Measurements from ENCODE around the gene SPOCK3.
A peak's percentile ranks its signal among the peaks of the same experiment; 100 is the strongest.
"Not testable (repeated sequence)": the region's sequence is repeated elsewhere in the genome, so short reads cannot be mapped to it uniquely, and the experiment has no call there.

The SPOCK3 gene

GRCh38 chr4:167035390-167035789, 198.9 kb downstream of the SPOCK3 start:
- DNase-seq (ENCODE audit: low read depth in 3 of 3): no peak

DNA sequence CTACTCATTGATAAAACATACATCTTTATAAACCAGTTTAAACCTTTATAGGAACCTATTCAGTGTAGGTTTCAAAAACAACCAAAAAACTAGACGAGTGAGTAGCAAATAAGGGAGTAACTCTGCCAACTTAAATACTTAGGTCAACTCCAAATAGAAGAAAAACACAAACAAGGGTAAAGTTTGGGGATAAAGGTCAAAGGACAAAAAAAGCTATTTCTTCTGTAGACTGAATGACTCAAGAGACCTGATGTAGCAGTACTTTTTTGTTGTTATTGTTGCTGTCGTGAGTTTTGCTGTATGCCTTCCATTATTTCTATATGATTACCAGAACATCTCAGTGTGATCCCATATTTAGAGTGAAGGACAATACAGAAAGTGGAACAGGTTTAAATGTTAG, 199.3 kb downstream of the SPOCK3 start:
- no peak for DNase-seq (ENCODE audit: low read depth in 3 of 3)

GRCh38 chr4:167032871-167033270, 201.4 kb downstream of the SPOCK3 start:
- no peak for DNase-seq (ENCODE audit: low read depth in 3 of 3)

DNA sequence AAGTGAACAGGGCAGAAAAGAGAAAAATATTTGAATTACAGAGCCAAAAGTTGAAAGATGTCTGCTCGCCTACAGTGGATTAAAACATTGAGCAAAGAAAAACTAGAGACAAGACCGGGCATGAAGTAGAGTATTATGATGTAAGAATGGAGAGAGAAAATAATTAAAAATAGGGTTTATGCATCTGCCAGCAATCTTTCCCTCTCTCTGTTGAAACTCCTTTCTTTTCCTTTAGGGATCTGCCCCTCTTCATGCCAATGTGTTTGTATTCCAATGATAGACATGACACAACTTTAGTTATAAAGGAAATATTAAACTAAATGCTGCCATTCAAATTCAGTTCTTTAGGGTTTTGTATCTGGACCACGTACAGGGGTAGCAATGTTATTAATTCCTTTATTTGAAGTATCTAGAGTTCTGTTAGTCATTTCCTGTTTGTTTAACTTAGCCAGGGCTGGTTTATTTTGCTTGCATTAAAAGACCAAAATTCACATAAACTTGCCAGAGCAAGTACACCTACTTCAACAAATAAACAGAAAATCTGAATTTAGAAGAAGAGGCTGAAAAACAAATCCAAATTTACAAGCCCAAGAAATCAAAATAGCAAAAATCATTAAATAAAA, 202.6 kb downstream of the SPOCK3 start:
- DNase-seq (ENCODE audit: low read depth in 3 of 3): no peak

DNA sequence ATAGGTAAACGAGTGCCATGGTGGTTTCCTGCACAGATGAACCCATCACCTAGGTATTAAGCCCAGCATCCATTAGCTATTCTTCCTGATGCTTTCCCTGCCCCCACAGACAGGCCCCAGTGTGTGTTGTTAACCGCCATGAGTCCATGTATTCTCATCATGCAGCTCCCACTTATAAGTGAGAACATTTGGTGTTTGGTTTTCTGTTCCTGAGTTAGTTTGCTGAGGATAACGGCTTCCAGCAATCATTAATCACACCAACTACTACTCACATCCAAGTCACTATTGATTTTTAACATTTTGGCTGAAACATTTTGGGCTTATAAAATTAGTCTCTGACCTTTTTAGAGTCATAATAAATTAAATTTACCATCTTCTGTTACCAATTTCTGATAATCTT, 205.3 kb downstream of the SPOCK3 start:
- no peak for DNase-seq (ENCODE audit: low read depth in 3 of 3)

GRCh38 chr4:167025670-167026069, 208.6 kb downstream of the SPOCK3 start:
- no peak for DNase-seq (ENCODE audit: low read depth in 3 of 3)

GRCh38 chr4:167023364-167023925, 210.8 kb downstream of the SPOCK3 start:
- DNase-seq (ENCODE audit: low read depth in 3 of 3): no peak

DNA sequence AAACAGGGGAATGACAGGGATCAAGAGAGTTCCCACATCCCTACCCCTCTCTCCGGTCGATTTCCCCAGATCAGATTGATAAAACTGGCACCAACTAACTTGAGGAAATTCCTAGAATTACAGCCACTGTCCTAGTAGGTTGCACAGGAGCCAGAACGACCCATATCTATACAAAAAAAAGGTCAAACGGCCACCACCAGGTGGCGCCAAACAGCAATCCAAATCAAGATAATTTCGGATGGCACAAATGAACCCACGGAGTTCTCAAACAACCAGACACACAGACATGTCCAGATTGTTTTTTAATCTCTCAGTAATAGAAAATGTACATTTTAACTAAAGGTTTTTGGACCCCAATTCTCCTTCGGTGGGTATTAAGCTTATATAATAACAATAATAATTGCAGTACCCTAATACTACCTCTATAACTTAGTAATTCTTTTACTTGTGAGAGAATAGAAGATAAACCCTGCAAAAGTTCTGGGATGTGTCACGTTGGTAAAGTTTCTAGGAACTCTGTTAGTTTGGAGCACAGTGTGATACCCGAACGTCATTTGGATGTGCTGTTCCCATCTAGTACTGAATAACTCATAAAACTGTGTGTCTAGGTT, 212.6 kb downstream of the SPOCK3 start:
- peak; percentile 9 to 17 (median 13) for DNase-seq (ENCODE audit: low read depth in 3 of 3)

DNA sequence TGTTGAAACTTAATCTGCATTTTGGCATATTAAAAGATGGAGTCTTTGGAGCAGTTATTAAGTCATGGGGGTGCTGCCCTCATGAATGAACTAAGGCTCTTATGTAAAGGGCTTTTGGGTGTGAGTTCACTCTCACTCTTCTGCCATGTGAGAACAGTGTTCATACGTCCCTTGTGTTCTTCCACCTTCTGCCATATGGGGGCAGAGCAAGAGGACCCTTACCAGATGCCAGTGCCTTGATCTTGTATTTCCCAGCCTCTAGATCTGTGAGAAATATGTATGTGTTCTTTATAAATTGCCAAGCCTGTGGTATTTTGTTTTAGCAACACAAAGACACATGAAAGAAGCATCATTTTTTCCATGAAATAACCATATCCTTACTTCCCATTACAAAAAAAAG, 213.9 kb downstream of the SPOCK3 start:
- no peak for DNase-seq (ENCODE audit: low read depth in 3 of 3)

- DNase-seq (ENCODE audit: low read depth in 3 of 3): no peak
These were observed 219.3 kb downstream of the SPOCK3 start for GRCh38 chr4:167014944-167015343.

- DNase-seq (ENCODE audit: low read depth in 3 of 3): no peak
These were observed 231.0 kb downstream of the SPOCK3 start for GRCh38 chr4:167003326-167003725.

DNA sequence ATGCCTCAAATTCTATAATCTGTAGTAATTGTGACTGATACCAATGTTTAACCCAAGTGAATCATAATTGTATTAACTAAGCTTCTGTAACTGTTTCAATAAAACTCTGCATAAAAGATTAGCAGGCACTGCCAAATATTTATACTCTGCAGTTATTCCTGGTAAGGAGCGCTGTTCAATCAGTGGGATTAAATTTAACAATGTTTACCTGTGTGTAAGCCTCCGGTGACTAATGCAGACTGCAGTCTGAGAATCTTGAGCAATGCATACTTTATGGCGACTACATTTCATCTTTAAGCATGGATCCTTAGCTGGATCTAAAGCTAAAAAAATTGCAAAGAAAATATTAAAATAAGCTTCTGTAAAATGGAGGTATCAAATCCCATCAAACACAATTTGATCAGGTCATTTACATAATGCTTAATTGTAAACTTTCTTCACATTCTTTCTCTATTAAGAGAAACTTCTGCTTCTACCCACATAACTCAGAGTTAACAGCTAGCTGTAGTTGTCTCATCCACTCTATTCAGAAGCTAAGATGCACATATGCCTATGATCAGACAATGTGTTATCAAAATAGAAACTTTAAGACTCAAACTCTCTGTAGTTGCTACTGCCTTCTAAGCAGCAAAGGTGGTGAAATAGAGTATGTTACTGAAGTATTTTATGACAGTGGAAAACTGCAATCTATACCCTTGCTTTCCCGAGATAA, 234.0 kb downstream of the SPOCK3 start:
- DNase-seq (ENCODE audit: low read depth in 3 of 3): no peak

- no peak for DNase-seq (ENCODE audit: low read depth in 3 of 3)
These were observed 238.1 kb downstream of the SPOCK3 start for GRCh38 chr4:166996216-166996615.

- DNase-seq (ENCODE audit: low read depth in 3 of 3): no peak
These were observed 239.6 kb downstream of the SPOCK3 start for GRCh38 chr4:166994686-166995085.

- DNase-seq (ENCODE audit: low read depth in 3 of 3): no peak
These were observed 243.2 kb downstream of the SPOCK3 start for GRCh38 chr4:166991006-166991561.

GRCh38 chr4:166989886-166990285, 244.4 kb downstream of the SPOCK3 start:
- no peak for DNase-seq (ENCODE audit: low read depth in 3 of 3)

DNA sequence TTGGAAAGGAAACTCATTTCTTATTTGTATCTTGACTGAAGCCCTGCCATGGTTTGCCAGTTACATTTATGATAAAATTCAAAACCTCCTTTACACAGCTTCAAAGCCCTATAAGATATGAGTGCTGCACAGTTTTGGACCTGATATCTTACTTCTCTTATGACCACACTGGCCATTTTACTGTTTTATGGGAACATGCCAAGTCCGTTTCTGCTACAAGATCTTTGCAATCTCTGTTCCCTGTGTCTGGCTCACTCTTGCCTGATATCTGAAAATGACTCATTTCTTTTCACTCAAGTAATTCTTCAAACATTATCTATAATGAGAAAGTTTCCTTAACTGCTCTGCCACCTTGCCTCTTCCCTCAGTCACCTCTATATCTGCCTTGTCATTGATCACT, 247.3 kb downstream of the SPOCK3 start:
- DNase-seq (ENCODE audit: low read depth in 3 of 3): no peak

- DNase-seq (ENCODE audit: low read depth in 3 of 3): no peak
These were observed 252.4 kb downstream of the SPOCK3 start for GRCh38 chr4:166981847-166982246.

GRCh38 chr4:166980419-166980818, 253.9 kb downstream of the SPOCK3 start:
- DNase-seq (ENCODE audit: low read depth in 3 of 3): no peak

- no peak for DNase-seq (ENCODE audit: low read depth in 3 of 3)
These were observed 256.7 kb downstream of the SPOCK3 start for GRCh38 chr4:166977596-166977995.

- DNase-seq (ENCODE audit: low read depth in 3 of 3): no peak
These were observed 262.2 kb downstream of the SPOCK3 start for GRCh38 chr4:166972071-166972470.

DNA sequence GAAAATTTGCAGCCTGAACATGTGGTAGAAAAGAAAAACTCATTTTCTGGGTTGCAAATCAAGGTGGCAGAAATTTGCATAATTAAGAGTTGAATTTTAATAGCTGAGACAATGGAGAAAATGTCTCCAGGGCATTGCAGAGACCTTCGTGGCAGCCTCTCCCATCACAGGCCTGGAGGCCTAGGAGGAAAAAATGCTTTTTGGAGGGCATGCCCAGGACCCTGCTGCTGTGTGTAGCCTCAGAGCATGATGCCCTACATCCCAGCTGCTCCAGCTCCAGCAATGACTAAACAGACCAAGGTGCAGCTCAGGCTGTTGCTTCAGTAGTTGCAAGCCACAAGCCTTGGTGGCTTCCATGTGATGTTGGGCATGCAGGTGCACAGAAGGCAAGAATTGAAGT, 266.1 kb downstream of the SPOCK3 start:
- not testable (repeated sequence) for DNase-seq (ENCODE audit: low read depth in 3 of 3)

DNA sequence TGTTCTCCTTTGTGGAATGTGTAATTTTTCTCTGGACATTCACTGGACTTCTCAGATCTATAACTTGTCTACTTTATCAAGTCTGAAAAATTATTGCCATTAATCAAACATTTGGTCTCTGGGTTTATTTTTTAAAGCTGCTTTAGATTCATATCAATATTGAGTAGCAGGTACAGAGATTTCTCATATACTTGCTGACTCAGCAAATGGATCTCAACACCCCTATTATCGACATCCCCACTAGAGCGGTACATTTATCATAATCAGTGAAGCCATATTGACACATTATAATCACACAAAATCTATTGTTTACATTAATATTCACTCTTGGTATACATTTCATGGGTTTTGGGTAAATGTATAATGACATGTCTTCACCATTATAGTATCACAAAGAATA, 268.7 kb downstream of the SPOCK3 start:
- no peak for DNase-seq (ENCODE audit: low read depth in 3 of 3)
